GM21515 (cell line): ENCODE measurements around the gene SPAG5.

Source experiments
- ATAC-seq: cut with Tn5 transposase; IDR thresholded peaks from one replicate; pipeline ENCODE4 v1.9.1; 2021; ENCODE audit not compliant: unreplicated experiment

The SPAG5 gene, protein sequence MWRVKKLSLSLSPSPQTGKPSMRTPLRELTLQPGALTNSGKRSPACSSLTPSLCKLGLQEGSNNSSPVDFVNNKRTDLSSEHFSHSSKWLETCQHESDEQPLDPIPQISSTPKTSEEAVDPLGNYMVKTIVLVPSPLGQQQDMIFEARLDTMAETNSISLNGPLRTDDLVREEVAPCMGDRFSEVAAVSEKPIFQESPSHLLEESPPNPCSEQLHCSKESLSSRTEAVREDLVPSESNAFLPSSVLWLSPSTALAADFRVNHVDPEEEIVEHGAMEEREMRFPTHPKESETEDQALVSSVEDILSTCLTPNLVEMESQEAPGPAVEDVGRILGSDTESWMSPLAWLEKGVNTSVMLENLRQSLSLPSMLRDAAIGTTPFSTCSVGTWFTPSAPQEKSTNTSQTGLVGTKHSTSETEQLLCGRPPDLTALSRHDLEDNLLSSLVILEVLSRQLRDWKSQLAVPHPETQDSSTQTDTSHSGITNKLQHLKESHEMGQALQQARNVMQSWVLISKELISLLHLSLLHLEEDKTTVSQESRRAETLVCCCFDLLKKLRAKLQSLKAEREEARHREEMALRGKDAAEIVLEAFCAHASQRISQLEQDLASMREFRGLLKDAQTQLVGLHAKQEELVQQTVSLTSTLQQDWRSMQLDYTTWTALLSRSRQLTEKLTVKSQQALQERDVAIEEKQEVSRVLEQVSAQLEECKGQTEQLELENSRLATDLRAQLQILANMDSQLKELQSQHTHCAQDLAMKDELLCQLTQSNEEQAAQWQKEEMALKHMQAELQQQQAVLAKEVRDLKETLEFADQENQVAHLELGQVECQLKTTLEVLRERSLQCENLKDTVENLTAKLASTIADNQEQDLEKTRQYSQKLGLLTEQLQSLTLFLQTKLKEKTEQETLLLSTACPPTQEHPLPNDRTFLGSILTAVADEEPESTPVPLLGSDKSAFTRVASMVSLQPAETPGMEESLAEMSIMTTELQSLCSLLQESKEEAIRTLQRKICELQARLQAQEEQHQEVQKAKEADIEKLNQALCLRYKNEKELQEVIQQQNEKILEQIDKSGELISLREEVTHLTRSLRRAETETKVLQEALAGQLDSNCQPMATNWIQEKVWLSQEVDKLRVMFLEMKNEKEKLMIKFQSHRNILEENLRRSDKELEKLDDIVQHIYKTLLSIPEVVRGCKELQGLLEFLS

GRCh38 chr17:28598799-28599310, at the start of gene SPAG5:
SPAG5 (minus strand) TSS chr17:28599025; CDS start chr17:28598946, 79 bp downstream.
- peak; percentile 72 for ATAC-seq

- no peak for ATAC-seq
Measured at GRCh38 chr17:28646039-28646754, 47.4 kb upstream of the SPAG5 start.

GRCh38 chr17:28645576-28645939, 46.7 kb upstream of the SPAG5 start:
- ATAC-seq = no peak

DNA sequence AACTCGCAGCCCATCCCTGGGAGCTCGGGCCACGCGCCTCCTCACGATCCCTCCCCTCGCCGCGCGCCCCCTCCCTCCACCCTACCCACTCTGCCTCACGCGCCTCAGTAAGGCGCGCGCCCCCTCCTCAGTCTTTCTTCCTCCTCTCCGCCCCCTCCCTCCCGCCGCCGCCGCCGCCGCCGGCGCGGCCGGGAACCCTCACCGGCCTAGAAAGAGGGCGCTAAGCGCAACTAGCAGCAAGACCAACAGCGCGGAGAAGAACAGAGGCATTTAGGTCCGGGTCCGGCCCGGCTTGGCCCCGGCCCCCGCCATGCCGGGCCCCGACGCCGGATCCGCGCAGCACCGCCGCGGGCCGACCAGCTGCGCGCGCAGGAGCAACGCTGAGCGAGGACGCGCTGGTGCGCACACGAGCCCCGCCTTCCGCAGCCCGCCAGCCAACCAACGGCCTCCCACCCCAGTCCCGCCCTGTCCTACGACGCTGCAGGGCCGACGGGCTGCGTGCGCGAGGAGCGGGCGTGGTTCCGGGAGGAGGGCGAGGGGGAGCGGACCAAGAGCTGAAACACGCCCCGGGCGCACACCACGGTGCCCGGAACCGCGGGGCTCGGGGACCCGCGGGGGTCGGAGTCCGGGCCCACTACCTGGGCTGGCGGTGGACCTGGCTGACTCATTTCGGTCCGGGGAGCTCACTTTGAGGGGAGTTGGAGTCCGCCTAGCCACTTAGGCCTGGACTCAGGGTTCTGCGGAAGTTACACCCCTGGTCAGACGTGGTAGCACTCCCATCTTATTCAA, 46.2 kb upstream of the SPAG5 start, which contains the start of gene BLTP2:
BLTP2 (minus strand) TSS at position 372 of the 789 bp plus-strand sequence; CDS start at position 270, 102 bp downstream.
- ATAC-seq = peak; percentile 90

DNA sequence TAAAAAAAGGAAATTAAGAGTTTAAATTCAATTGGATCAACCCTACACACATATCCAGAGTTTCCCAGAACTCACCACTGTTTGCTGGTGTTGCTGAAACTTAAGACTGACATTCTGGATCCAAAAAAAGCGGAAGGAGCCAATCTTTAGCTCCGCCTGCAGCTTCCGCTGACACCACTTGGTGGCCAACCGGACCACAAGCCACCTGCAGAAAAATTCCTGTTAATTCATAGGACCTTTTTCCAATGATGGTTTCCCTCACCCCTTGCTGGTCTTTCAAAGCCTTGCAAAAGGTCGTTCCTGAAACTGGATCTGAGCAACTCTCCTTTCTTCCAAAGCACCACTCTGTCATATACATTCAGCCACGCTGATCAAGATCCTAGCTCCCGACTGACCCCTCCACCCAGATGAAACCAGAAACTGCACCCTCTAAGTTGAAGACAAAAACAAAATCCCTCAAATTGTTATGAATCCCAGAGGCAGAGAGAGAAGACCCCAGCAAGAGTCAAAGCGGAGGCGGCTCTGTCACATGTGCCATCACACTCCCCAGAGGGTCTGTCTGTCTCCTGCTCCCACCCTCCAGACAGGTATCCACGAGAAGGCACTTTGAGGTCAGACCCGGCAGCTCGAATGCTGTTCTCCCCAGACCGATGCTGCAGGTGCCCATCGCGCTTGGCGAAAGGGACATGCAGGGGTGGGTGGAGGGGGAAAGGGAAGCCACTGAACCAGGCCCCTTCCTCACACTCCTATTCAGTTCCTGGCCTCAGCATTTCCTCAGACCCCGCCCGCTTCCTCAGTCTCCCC, 45.4 kb upstream of the SPAG5 start:
- ATAC-seq = peak; percentile 2

GRCh38 chr17:28641579-28641978, 42.8 kb upstream of the SPAG5 start:
- ATAC-seq = no peak

- no peak for ATAC-seq
Measured at GRCh38 chr17:28635506-28635905, 36.7 kb upstream of the SPAG5 start.

- no peak for ATAC-seq
Measured at GRCh38 chr17:28634206-28634865, 35.5 kb upstream of the SPAG5 start.

DNA sequence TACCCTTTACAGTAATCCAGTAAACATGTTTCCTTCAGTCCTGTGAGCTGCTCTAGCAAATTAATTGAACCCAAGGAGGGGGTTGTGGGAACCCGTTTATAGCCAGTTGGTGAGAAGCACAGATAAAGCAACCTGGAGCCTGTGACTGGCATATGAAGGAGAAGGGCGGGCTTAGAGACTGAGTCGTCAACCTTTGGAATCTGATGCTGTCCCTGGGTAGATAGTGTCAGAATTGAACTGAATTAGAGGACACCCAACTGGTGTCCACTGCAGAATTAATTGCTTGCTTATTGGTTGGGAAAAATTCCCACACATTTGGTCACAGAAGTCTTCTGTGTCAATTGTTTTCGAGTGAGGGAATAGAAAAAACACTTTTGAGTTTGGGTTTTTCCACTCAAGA, 28.0 kb upstream of the SPAG5 start:
- ATAC-seq = no peak

DNA sequence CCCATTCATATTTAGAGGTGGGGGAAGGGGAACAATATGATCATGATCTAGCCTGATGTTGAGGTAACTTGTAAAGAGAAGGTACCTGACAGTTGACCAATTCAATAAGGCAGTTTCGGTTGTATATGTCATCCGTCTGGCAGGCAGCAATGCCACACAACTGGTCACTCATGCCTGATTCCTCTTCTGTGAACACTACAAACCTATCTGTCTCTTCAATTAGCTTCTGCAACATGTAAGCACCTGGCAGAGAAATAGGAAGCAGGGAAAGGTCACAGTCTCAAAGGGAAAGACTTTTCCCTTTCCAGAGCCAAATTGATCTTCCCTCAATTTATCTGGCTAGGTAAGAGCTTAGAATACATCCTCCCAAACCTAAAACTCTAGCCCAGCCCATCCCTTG, 25.3 kb upstream of the SPAG5 start:
- ATAC-seq = no peak

DNA sequence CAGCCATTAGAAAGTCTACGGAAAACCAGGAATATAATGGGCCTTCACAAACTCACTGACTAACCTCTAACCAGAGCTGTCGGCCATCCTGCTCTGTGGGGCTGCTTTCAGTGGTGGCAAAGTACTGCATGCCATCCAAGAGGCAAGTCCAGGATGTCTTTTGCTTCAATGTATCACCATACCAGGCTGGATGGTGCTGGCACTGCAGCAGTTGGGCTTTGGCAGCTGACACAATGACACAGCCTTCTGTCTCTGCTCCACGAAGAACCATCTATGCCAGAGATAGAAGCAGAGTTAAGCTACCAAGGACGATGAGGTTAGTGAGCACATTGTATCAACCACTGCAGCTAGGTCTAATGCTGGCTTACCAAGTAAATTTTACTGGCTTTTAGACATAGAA, 24.9 kb upstream of the SPAG5 start:
- ATAC-seq = no peak

- ATAC-seq = no peak
Measured at GRCh38 chr17:28622186-28622585, 23.4 kb upstream of the SPAG5 start.

DNA sequence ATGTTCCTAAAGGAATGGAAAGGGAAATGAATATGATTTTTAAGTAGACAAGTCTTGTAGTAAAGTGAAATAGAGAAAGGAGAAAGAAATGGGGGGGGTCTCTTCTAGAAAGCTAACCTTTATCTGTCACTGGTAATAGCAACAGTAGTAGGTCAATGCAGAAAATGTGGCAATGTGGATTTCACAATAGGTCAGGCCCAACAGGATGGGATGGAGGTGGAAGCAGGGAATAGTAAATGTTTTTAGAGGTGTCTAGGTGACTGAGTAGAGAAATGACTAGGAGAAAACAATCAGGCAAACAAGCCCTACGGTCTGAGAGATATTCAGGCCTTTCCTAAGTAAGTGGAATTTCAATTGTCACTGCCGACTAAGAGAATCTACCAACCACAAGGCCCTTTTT, 21.2 kb upstream of the SPAG5 start:
- ATAC-seq = no peak

GRCh38 chr17:28618464-28618863, 19.6 kb upstream of the SPAG5 start:
- no peak for ATAC-seq

- ATAC-seq = no peak
Measured at GRCh38 chr17:28616281-28616680, 17.5 kb upstream of the SPAG5 start.

- no peak for ATAC-seq
Measured at GRCh38 chr17:28615260-28615940, 16.6 kb upstream of the SPAG5 start.

GRCh38 chr17:28613931-28614381, 15.1 kb upstream of the SPAG5 start, which contains the start of gene RSKR:
RSKR (minus strand) TSS chr17:28614185; CDS start chr17:28614161, 24 bp downstream.
- no peak for ATAC-seq
